Activated naive CD4-positive, alpha-beta T cell treated with anti-CD3 and anti-CD28 coated beads, Interleukin-2, amount 10 ng/mL, durations not matched to agents 7 days and 5 days (primary cell): ENCODE data around the gene KIF26B.

Source experiments
- CTCF ChIA-PET: fragments of 350-600 bp; sonication (Branson Sonifier 250); formaldehyde crosslinking; loops from one replicate; lab custom pipeline; 2021; ENCODE audit warnings: antibody characterized with exemption; lab: Charles Lee
- DNase-seq: peaks from one replicate; pipeline ENCODE4 v3.0.0-alpha.2; 2020
- H3K27ac Mint-ChIP-seq: one replicate; pipeline ENCODE4 v1.8.0; 2021; ENCODE audit warnings: mild to moderate bottlenecking, moderate library complexity, mixed read lengths
- H3K27me3 Mint-ChIP-seq: one replicate; pipeline ENCODE4 v1.8.0; 2021; ENCODE audit warnings: mild to moderate bottlenecking, mixed read lengths
- H3K36me3 Mint-ChIP-seq: one replicate; pipeline ENCODE4 v1.8.0; 2021; ENCODE audit warnings: mixed read lengths
- H3K4me1 Mint-ChIP-seq: one replicate; pipeline ENCODE4 v1.8.0; 2021; ENCODE audit warnings: mixed read lengths
- H3K4me3 Mint-ChIP-seq: one replicate; pipeline ENCODE4 v1.8.0; 2021; ENCODE audit warnings: mild to moderate bottlenecking, moderate library complexity, mixed read lengths
- H3K9me3 Mint-ChIP-seq: one replicate; pipeline ENCODE4 v1.8.0; 2021; ENCODE audit warnings: mixed read lengths

Gene KIF26B

GRCh38 chr1:245197911-245198379, 43.2 kb downstream of the KIF26B start:
- H3K27ac Mint-ChIP-seq, result no peak overlapping the region
- CTCF ChIA-PET, result no interaction called here
- no peaks in the 10 kb centered on the region for H3K9me3 Mint-ChIP-seq

DNA sequence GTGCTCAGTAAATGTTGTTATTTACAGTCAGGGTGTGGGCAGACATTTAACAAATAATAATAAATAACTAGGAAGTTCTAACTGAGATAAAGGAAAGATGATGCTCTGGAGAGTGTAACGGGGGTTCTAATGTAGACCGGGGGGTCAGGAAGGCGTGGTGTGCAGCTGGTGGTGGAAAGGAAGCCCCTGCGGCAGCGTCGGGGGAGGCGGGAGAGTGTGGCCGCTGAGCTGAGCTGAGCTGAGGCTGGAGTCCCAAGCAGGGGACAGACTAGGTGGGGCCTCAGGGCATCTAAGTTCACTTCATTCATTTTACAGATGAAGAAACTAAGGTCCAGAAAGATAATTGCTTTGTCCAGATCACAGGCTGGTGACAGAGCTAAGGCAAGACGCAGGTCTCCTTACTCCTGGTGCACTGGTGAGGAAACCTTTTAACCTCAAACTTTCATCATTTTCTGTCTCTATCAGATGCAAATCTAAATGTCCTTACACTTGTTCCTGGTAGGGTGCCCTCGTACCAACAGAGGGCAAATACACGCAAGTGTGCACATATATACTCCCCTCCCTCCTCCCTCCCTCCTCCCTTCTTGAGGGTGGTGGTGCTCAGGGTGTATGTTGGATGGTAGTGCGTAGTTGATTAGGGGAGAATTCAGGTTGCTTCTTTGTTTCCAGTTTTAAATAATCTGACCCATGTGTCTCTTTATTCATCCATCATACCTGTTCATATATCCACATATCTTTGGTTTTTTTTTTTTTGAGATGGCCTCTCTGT, 44.1 kb downstream of the KIF26B start:
- no peak overlapping the region for H3K27ac Mint-ChIP-seq
- no peak overlapping the region for H3K4me3 Mint-ChIP-seq
- H3K9me3 Mint-ChIP-seq, result peaks cover under 1% of the 10 kb centered on the region
- CTCF ChIA-PET, result no interaction called here
- no peak for DNase-seq
- H3K4me1 Mint-ChIP-seq, result no peaks in the 10 kb centered on the region
- peaks cover 12% of the 10 kb centered on the region for H3K27me3 Mint-ChIP-seq
- no peaks in the 10 kb centered on the region for H3K36me3 Mint-ChIP-seq

More at GRCh38 chr1:245197911-245198379, 43.2 kb downstream of the KIF26B start:
- peaks cover 12% of the 10 kb centered on the region for H3K27me3 Mint-ChIP-seq
- no peak for DNase-seq
- no peak overlapping the region for H3K4me3 Mint-ChIP-seq
- H3K4me1 Mint-ChIP-seq, result no peaks in the 10 kb centered on the region
- H3K36me3 Mint-ChIP-seq, result no peaks in the 10 kb centered on the region

- DNase-seq, result no peak
- no peak overlapping the region for H3K4me3 Mint-ChIP-seq
- CTCF ChIA-PET, result no interaction called here
- H3K27me3 Mint-ChIP-seq, result peaks cover 12% of the 10 kb centered on the region
- H3K9me3 Mint-ChIP-seq, result peaks cover 5% of the 10 kb centered on the region
- no peaks in the 10 kb centered on the region for H3K4me1 Mint-ChIP-seq
- H3K27ac Mint-ChIP-seq, result no peak overlapping the region
- H3K36me3 Mint-ChIP-seq, result no peaks in the 10 kb centered on the region
These were observed 45.4 kb downstream of the KIF26B start for GRCh38 chr1:245200146-245200545.

DNA sequence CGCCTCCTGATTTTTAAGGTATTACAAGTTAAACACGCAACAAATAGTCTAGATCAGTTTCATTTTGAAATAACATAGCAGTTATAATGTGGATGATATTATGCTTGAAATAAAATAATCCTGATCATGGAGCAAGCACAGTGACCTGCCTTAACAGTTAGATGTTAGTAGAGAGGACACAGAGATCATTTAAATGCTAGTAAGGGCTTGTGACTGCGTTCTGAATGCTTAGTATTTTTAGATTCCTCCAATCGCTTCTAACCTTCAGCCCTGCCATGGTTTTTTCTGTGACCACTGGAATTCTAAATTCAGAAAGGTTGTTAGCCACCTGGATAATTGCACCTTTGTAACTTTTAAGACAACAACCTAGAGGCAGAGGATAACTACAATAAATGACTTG, 46.4 kb downstream of the KIF26B start:
- H3K9me3 Mint-ChIP-seq, result peaks cover 6% of the 10 kb centered on the region
- DNase-seq, result no peak
- H3K4me3 Mint-ChIP-seq, result no peak overlapping the region
- no peaks in the 10 kb centered on the region for H3K36me3 Mint-ChIP-seq
- H3K4me1 Mint-ChIP-seq, result no peaks in the 10 kb centered on the region
- CTCF ChIA-PET, result no interaction called here
- H3K27me3 Mint-ChIP-seq, result peaks cover 12% of the 10 kb centered on the region
- H3K27ac Mint-ChIP-seq, result no peak overlapping the region

DNA sequence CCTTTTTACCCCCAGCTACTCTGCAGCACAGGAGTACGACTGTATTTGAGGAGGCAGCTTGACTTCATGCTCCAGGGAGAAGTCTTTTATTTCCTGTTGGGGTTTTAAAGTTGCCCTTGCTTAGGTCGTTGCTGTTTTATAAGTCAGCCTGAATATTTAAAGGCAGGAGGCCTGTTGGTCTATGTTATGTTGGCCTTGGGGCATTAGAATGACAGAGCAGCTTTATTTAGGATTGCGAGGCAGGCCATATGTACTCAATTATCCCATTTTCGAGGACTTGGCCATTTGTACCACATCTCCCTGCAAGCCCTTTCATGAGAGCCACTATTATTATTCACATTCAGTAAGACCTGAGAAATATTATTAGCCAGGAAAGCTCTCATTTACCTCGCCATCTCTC, 47.0 kb downstream of the KIF26B start:
- Mint-ChIP-seq H3K4me3 (no peak overlapping the region), H3K4me1 (no peaks in the 10 kb centered on the region), H3K9me3 (peaks cover 11% of the 10 kb centered on the region), H3K27me3 (peaks cover 12% of the 10 kb centered on the region), H3K27ac (no peak overlapping the region), H3K36me3 (no peaks in the 10 kb centered on the region)
- CTCF ChIA-PET, result no interaction called here
- no peak for DNase-seq

GRCh38 chr1:245205396-245205795, 50.6 kb downstream of the KIF26B start:
- Mint-ChIP-seq H3K27me3 (no peaks in the 10 kb centered on the region), H3K4me3 (no peak overlapping the region), H3K36me3 (no peaks in the 10 kb centered on the region), H3K4me1 (no peaks in the 10 kb centered on the region), H3K9me3 (peaks cover 26% of the 10 kb centered on the region), H3K27ac (no peak overlapping the region)
- CTCF ChIA-PET, result no interaction called here
- DNase-seq, result no peak

DNA sequence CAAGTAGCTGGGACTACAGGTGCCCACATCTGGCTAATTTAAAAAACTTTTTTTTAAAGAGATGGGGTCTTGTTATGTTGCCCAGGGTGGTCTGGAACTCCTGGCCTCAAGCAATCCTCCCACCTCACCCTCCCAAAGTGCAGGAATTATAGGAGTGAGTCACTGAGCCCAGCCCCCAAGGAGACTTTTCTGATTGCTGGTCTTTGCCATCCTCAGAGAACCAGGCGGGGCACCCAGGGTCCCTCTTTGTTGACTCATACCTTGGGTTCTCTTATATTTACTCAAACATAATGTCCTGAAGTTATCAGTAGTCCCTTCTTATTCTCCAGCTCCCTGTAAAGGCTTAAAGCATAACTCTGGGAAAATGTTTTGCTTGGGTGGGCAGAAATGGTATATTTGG, 51.1 kb downstream of the KIF26B start:
- H3K27ac Mint-ChIP-seq, result no peak overlapping the region
- H3K4me1 Mint-ChIP-seq, result no peaks in the 10 kb centered on the region
- H3K27me3 Mint-ChIP-seq, result no peaks in the 10 kb centered on the region
- no peaks in the 10 kb centered on the region for H3K36me3 Mint-ChIP-seq
- H3K9me3 Mint-ChIP-seq, result peaks cover 28% of the 10 kb centered on the region
- CTCF ChIA-PET, result no interaction called here
- no peak overlapping the region for H3K4me3 Mint-ChIP-seq
- no peak for DNase-seq

DNA sequence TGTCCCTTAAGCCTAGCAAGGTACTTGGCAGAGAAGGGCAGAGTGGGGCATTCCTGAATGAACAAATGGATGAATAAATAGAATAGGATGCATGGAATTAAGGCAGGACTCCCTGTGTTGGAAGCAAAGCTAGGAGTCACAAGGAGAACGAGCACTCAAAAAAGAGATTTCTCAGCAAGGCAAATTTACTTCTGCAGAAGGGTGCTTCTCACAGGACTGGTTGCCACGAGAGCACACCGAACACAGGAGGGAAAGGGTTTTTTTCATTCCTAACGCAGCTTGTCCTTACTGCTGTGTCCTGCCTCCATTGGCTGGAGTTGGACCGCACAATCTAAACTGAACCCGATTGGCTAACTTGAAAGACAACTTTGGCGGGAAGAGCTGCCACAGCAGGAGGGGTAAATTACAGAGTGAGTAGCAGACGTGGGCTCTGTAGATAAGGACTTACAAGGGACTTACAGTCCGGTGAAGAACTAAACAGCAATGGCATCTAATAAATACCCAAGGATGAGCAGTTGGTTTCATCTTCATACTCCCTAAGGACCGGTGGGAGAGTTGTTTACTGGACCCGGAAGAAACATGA, 52.4 kb downstream of the KIF26B start:
- Mint-ChIP-seq H3K4me3 (no peak overlapping the region), H3K27me3 (no peaks in the 10 kb centered on the region), H3K9me3 (peaks cover 28% of the 10 kb centered on the region), H3K27ac (no peak overlapping the region), H3K4me1 (no peaks in the 10 kb centered on the region), H3K36me3 (no peaks in the 10 kb centered on the region)
- no peak for DNase-seq
- CTCF ChIA-PET, result no interaction called here

- peaks cover 28% of the 10 kb centered on the region for H3K9me3 Mint-ChIP-seq
- H3K4me1 Mint-ChIP-seq, result no peaks in the 10 kb centered on the region
- CTCF ChIA-PET, result no interaction called here
- H3K36me3 Mint-ChIP-seq, result no peaks in the 10 kb centered on the region
- H3K27me3 Mint-ChIP-seq, result no peaks in the 10 kb centered on the region
- no peak overlapping the region for H3K27ac Mint-ChIP-seq
- no peak for DNase-seq
- H3K4me3 Mint-ChIP-seq, result no peak overlapping the region
These were observed 53.0 kb downstream of the KIF26B start for GRCh38 chr1:245207801-245208200.

- H3K9me3 Mint-ChIP-seq, result peaks cover 26% of the 10 kb centered on the region
- H3K4me3 Mint-ChIP-seq, result no peak overlapping the region
- H3K36me3 Mint-ChIP-seq, result no peaks in the 10 kb centered on the region
- CTCF ChIA-PET, result no interaction called here
- H3K4me1 Mint-ChIP-seq, result no peaks in the 10 kb centered on the region
- no peak overlapping the region for H3K27ac Mint-ChIP-seq
- H3K27me3 Mint-ChIP-seq, result no peaks in the 10 kb centered on the region
- no peak for DNase-seq
These were observed 55.1 kb downstream of the KIF26B start for GRCh38 chr1:245209658-245210435.

GRCh38 chr1:245211035-245211749, 56.4 kb downstream of the KIF26B start:
- no peaks in the 10 kb centered on the region for H3K4me1 Mint-ChIP-seq
- no peaks in the 10 kb centered on the region for H3K36me3 Mint-ChIP-seq
- no peak overlapping the region for H3K27ac Mint-ChIP-seq

GRCh38 chr1:245211761-245212160, 57.0 kb downstream of the KIF26B start:
- no peaks in the 10 kb centered on the region for H3K36me3 Mint-ChIP-seq
- no peak for DNase-seq
- peaks cover 18% of the 10 kb centered on the region for H3K9me3 Mint-ChIP-seq
- CTCF ChIA-PET, result no interaction called here
- H3K27ac Mint-ChIP-seq, result no peak overlapping the region
- no peaks in the 10 kb centered on the region for H3K27me3 Mint-ChIP-seq
- H3K4me1 Mint-ChIP-seq, result no peaks in the 10 kb centered on the region
- no peak overlapping the region for H3K4me3 Mint-ChIP-seq

More at GRCh38 chr1:245211035-245211749, 56.4 kb downstream of the KIF26B start:
- H3K4me3 Mint-ChIP-seq, result no peak overlapping the region
- no peaks in the 10 kb centered on the region for H3K27me3 Mint-ChIP-seq
- CTCF ChIA-PET, result interaction anchor here (1.2 kb wide), 1 partner anchor 36 kb away, joined by 4 read pairs; no protein-coding TSS in a partner anchor
- no peak for DNase-seq
- peaks cover 22% of the 10 kb centered on the region for H3K9me3 Mint-ChIP-seq

GRCh38 chr1:245212221-245212710, 57.5 kb downstream of the KIF26B start:
- no peak for DNase-seq
- no peak overlapping the region for H3K27ac Mint-ChIP-seq
- no peaks in the 10 kb centered on the region for H3K27me3 Mint-ChIP-seq
- no peaks in the 10 kb centered on the region for H3K36me3 Mint-ChIP-seq
- H3K4me1 Mint-ChIP-seq, result no peaks in the 10 kb centered on the region
- no peak overlapping the region for H3K4me3 Mint-ChIP-seq
- CTCF ChIA-PET, result no interaction called here
- H3K9me3 Mint-ChIP-seq, result peaks cover 13% of the 10 kb centered on the region
